ENCODE measurements around the gene OASL.
"Not testable (repeated sequence)": the region's sequence is repeated elsewhere in the genome, so short reads cannot be mapped to it uniquely, and the experiment has no call there.

DNA sequence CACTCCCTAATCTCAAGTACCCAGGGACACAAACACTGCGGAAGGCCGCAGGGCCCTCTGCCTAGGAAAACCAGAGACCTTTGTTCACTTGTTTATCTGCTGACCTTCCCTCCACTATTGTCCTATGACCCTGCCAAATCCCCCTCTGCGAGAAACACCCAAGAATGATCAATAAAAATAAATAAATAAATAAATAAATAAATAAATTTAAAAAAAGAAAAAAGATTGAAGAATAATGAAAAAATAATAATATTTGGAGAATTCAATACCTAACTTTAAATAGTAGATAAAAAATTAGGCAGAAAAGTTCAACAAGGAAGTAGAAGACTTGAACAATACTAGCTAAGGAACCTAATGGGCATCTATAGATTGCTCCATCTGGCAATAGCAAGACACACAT lies 38.4 kb upstream of the OASL start:
- TF ChIP-seq CHD2 (IDR thresholded peaks at IDR 0.05; ENCODE audit: low read length, partially characterized antibody); TAF1 (IDR thresholded peaks at IDR 0.05; ENCODE audit: borderline replicate concordance, low read depth, low read length); MXI1 (IDR thresholded peaks at IDR 0.05; ENCODE audit: low read depth, low read length); GABPA (IDR thresholded peaks at IDR 0.05; ENCODE audit: low read depth); POLR2AphosphoS5 (IDR thresholded peaks at IDR 0.05; ENCODE audit: low read depth, low read length); TCF12 (IDR thresholded peaks at IDR 0.05); RFX5 (IDR thresholded peaks at IDR 0.05; ENCODE audit: low read length): not testable (repeated sequence)
- TF ChIP-seq, protein P1, sequence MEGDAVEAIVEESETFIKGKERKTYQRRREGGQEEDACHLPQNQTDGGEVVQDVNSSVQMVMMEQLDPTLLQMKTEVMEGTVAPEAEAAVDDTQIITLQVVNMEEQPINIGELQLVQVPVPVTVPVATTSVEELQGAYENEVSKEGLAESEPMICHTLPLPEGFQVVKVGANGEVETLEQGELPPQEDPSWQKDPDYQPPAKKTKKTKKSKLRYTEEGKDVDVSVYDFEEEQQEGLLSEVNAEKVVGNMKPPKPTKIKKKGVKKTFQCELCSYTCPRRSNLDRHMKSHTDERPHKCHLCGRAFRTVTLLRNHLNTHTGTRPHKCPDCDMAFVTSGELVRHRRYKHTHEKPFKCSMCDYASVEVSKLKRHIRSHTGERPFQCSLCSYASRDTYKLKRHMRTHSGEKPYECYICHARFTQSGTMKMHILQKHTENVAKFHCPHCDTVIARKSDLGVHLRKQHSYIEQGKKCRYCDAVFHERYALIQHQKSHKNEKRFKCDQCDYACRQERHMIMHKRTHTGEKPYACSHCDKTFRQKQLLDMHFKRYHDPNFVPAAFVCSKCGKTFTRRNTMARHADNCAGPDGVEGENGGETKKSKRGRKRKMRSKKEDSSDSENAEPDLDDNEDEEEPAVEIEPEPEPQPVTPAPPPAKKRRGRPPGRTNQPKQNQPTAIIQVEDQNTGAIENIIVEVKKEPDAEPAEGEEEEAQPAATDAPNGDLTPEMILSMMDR (IDR thresholded peaks at IDR 0.05), result not testable (repeated sequence)
- TF ChIP-seq, protein P2, sequence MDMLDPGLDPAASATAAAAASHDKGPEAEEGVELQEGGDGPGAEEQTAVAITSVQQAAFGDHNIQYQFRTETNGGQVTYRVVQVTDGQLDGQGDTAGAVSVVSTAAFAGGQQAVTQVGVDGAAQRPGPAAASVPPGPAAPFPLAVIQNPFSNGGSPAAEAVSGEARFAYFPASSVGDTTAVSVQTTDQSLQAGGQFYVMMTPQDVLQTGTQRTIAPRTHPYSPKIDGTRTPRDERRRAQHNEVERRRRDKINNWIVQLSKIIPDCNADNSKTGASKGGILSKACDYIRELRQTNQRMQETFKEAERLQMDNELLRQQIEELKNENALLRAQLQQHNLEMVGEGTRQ (IDR thresholded peaks at IDR 0.05; ENCODE audit: borderline replicate concordance, low read depth, low read length), result not testable (repeated sequence)

All from SK-N-SH (cell line).